Breast epithelium (tissue), 4 donors: ENCODE data around the gene CEP44. TPM values are rescaled to one million over a fixed set of nuclear protein-coding genes. Genes with fewer than 3 reads are reported as not detected.
"Not testable (repeated sequence)": the region's sequence is repeated elsewhere in the genome, so short reads cannot be mapped to it uniquely, and the experiment has no call there.

Experiments used
- DNase-seq, 2 donors: peaks; one replicate each; pipeline ENCODE4 v3.0.0-alpha.2; 2019; ENCODE audit warnings: low spot score in 2 of 2
- H3K27ac ChIP-seq, 2 donors: fragments of 200-600 bp; sonication (generic) in 1 of 2; one replicate each; pipeline ENCODE4 v1.5.1; 2016 to 2019; ENCODE audit warnings: mild to moderate bottlenecking in 1 of 2
- H3K27me3 ChIP-seq, 2 donors: fragments of 200-600 bp; sonication (generic) in 1 of 2; one replicate each; pipeline versions ENCODE4 v1.5.1 to v1.6.0; 2017 to 2019; ENCODE audit warnings: control low read depth in 1 of 2, mild to moderate bottlenecking in 1 of 2
- H3K36me3 ChIP-seq: fragments of 200-600 bp; one replicate; pipeline ENCODE4 v1.5.1; 2019
- H3K4me1 ChIP-seq, 2 donors: fragments of 200-600 bp; sonication (generic); one replicate each; pipeline ENCODE4 v1.5.1; 2016 to 2019; ENCODE audit warnings: control low read depth in 1 of 2
- H3K4me3 ChIP-seq, 3 donors: fragments of 200-600 bp; sonication (generic); 1 replicate in 2 of 3; 2 replicates in 1 of 3; pipeline ENCODE4 v1.5.1; 2016 to 2019; ENCODE audit warnings: mild to moderate bottlenecking in 3 of 3, moderate library complexity in 2 of 3
- H3K9me3 ChIP-seq, 2 donors: fragments of 200-600 bp; sonication (generic) in 1 of 2; one replicate each; pipeline ENCODE4 v1.5.1; 2016 to 2019; ENCODE audit warnings: control low read depth in 1 of 2
- CTCF ChIP-seq, 3 donors: fragments of 450-650 bp; IDR thresholded peaks; one replicate each; pipeline ENCODE4 v1.5.1; 2016 to 2017; ENCODE audit warnings: antibody characterized with exemption in 3 of 3, mild to moderate bottlenecking in 3 of 3, moderate library complexity in 3 of 3
- POLR2A ChIP-seq: fragments of 450-650 bp; IDR thresholded peaks from one replicate; pipeline ENCODE4 v1.6.1; 2016; ENCODE audit warnings: antibody characterized with exemption, mild to moderate bottlenecking, moderate library complexity
- POLR2AphosphoS5 ChIP-seq, 3 donors: sonication (generic); formaldehyde crosslinking; IDR thresholded peaks; one replicate each; pipeline ENCODE4 v1.6.1; 2017; ENCODE audit warnings: antibody characterized with exemption in 3 of 3
- intact Hi-C: fragments of 100-400 bp; cut with DNase I; formaldehyde crosslinking; loops from one replicate; pipeline ENCODE4 v1.15.1; 2023; ENCODE audit warnings: low total_unique reads
- total RNA-seq, 3 donors: library from RNA; depleted of rRNA; stranded (reverse); fragments of >200 nt; gene quantifications; one replicate each; pipeline ENCODE4 v1.1.0, GENCODE V29; 2016

CEP44 gene
- total RNA-seq, 3 donors from 2014 or later = 12.2 to 30.9 (median 19.7) TPM

GRCh38 chr4:174256277-174256713 is 27.4 kb upstream of the CEP44 start:
- TF ChIP-seq CTCF (IDR thresholded peaks at IDR 0.05) = no peak
- Histone ChIP-seq H3K36me3 (no peaks in the 10 kb centered on the region), H3K4me3 (no peak overlapping the region), H3K4me1 (no peaks in the 10 kb centered on the region), H3K27ac (no peak overlapping the region), H3K9me3 (no peaks in the 10 kb centered on the region), H3K27me3 (no peaks in the 10 kb centered on the region)
- DNase-seq = no peak
- intact Hi-C loops = no loop called here

GRCh38 chr4:174259580-174259979 is 24.1 kb upstream of the CEP44 start:
- Histone ChIP-seq H3K9me3 (no peaks in the 10 kb centered on the region), H3K27ac (no peak overlapping the region), H3K36me3 (peaks cover 3% of the 10 kb centered on the region), H3K4me3 (no peak overlapping the region), H3K27me3 (no peaks in the 10 kb centered on the region), H3K4me1 (no peaks in the 10 kb centered on the region)
- intact Hi-C loops = no loop called here
- TF ChIP-seq CTCF (IDR thresholded peaks at IDR 0.05) (no peak), POLR2A (no peak), POLR2AphosphoS5 (IDR thresholded peaks at IDR 0.05) (no peak)
- no peak for DNase-seq

GRCh38 chr4:174260099-174260498 is 23.6 kb upstream of the CEP44 start:
- TF ChIP-seq CTCF (IDR thresholded peaks at IDR 0.05) = no peak
- no peak for TF ChIP-seq POLR2A
- TF ChIP-seq POLR2AphosphoS5 (IDR thresholded peaks at IDR 0.05) = no peak
- Histone ChIP-seq H3K4me3 (no peak overlapping the region), H3K4me1 (no peaks in the 10 kb centered on the region)

GRCh38 chr4:174261432-174261831 is 22.3 kb upstream of the CEP44 start:
- H3K27ac ChIP-seq, intact Hi-C loops, H3K4me3 ChIP-seq, DNase-seq, H3K4me1 ChIP-seq, H3K9me3 ChIP-seq, H3K36me3 ChIP-seq, H3K27me3 ChIP-seq: not testable (repeated sequence)

More at GRCh38 chr4:174260099-174260498, 23.6 kb upstream of the CEP44 start:
- no peak for DNase-seq
- Histone ChIP-seq H3K27me3 (no peaks in the 10 kb centered on the region), H3K27ac (no peak overlapping the region), H3K9me3 (no peaks in the 10 kb centered on the region), H3K36me3 (peaks cover 3% of the 10 kb centered on the region)
- intact Hi-C loops = no loop called here

- Histone ChIP-seq H3K27ac (no peak overlapping the region), H3K4me3 (no peak overlapping the region), H3K36me3 (peaks cover 3% of the 10 kb centered on the region), H3K27me3 (no peaks in the 10 kb centered on the region), H3K4me1 (no peaks in the 10 kb centered on the region), H3K9me3 (no peaks in the 10 kb centered on the region)
- TF ChIP-seq POLR2AphosphoS5 (IDR thresholded peaks at IDR 0.05) (no peak), POLR2A (no peak), CTCF (IDR thresholded peaks at IDR 0.05) (no peak)
- intact Hi-C loops = no loop called here
- DNase-seq = no peak
Observed at GRCh38 chr4:174262624-174263444, 20.9 kb upstream of the CEP44 start.

- Histone ChIP-seq H3K27me3 (no peaks in the 10 kb centered on the region), H3K27ac (no peak overlapping the region), H3K4me3 (no peak overlapping the region), H3K36me3 (peaks cover 3% of the 10 kb centered on the region), H3K9me3 (no peaks in the 10 kb centered on the region), H3K4me1 (no peaks in the 10 kb centered on the region)
- no peak for TF ChIP-seq CTCF (IDR thresholded peaks at IDR 0.05)
- no peak for DNase-seq
- intact Hi-C loops = no loop called here
Observed at GRCh38 chr4:174263445-174263736, 20.3 kb upstream of the CEP44 start.
